GM12865 (cell line): ENCODE measurements around the gene DUSP19.

ENCODE experiments used
- DNase-seq: peaks from one replicate; pipeline ENCODE4 v3.0.0; 2010; ENCODE audit warnings: low read depth
- H3K4me3 ChIP-seq: 2 replicates; pipeline ENCODE4 v1.5.1; 2011; ENCODE audit warnings: mild to moderate bottlenecking, low read depth, low read length, control low read depth
- CTCF ChIP-seq: IDR thresholded peaks from 2 replicates; pipeline ENCODE4 v1.5.1; 2011; ENCODE audit warnings: low read length, control low read depth, low read depth, inconsistent platforms; ENCODE audit not compliant: insufficient read depth; ENCODE audit errors: missing control alignments

DUSP19 gene

GRCh38 chr2:183078464-183079138 lies at the start of gene DUSP19:
Gene DUSP19 (plus strand): TSS chr2:183078747. CDS start chr2:183078934, 187 bp downstream.
- H3K4me3 ChIP-seq: peak within 1 kb of the TSS; percentile 85
- peak; percentile 90 for DNase-seq
- TF ChIP-seq CTCF: no peak

- H3K4me3 ChIP-seq: no peak overlapping the region
- TF ChIP-seq CTCF: no peak
- no peak for DNase-seq
Measured at GRCh38 chr2:183029219-183029618, 49.3 kb upstream of the DUSP19 start.

- no peak for DNase-seq
- no peak for TF ChIP-seq CTCF
- H3K4me3 ChIP-seq: no peak overlapping the region
Measured at GRCh38 chr2:183031911-183032794, 46.4 kb upstream of the DUSP19 start.

GRCh38 chr2:183033951-183034350 lies 44.6 kb upstream of the DUSP19 start:
- no peak for TF ChIP-seq CTCF
- no peak for DNase-seq
- no peak overlapping the region for H3K4me3 ChIP-seq

GRCh38 chr2:183034806-183035205 lies 43.7 kb upstream of the DUSP19 start:
- TF ChIP-seq CTCF: no peak
- H3K4me3 ChIP-seq: no peak overlapping the region
- no peak for DNase-seq

GRCh38 chr2:183035298-183035953 lies 43.1 kb upstream of the DUSP19 start:
- H3K4me3 ChIP-seq: no peak overlapping the region
- TF ChIP-seq CTCF: no peak
- DNase-seq: no peak
